T1000 (cell line): ENCODE data around the gene TEDDM1.
"Not testable (repeated sequence)": the region's sequence is repeated elsewhere in the genome, so short reads cannot be mapped to it uniquely, and the experiment has no call there.

Source experiments
- DNase-seq: peaks from one replicate; lab custom pipeline; 2025; ENCODE audit warnings: mixed read lengths; lab: John Stamatoyannopoulos, UW

TEDDM1 gene, protein sequence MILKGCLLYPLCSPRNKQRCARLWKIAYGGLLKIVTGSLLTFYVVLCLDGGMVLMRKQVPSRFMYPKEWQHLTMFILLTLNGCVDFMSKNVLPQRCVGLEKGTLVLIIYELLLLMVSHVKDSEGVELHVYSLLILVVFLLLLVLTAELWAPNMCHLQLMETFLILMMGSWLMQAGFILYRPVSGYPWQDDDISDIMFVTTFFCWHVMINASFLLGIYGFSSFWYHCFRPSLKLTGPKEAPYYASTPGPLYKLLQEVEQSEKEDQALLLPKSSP

DNA sequence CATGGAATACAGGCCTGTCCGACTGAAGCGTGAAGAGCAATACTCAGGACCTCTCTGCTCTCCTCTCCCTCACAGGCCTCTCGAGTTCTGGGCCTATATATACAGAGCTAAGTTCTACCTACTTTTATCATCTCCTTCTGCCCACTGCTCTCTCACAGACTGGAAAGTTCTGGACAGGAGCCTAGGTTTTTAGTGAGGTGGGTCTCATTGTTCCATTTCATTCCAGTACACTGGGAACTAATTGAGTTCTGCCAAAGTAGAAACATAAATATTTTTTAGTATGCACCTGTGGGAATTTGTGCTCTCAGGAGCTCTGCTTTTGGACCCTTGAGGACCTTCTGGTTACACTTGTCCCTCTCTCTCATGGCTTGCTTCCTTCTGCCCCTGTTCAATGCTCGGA lies at the start of gene TEDDM1:
TSS of gene TEDDM1 (minus strand) at position 101 of the 400 bp plus-strand sequence. CDS start 182 bp downstream, outside the sequence.
- no peak for DNase-seq

DNA sequence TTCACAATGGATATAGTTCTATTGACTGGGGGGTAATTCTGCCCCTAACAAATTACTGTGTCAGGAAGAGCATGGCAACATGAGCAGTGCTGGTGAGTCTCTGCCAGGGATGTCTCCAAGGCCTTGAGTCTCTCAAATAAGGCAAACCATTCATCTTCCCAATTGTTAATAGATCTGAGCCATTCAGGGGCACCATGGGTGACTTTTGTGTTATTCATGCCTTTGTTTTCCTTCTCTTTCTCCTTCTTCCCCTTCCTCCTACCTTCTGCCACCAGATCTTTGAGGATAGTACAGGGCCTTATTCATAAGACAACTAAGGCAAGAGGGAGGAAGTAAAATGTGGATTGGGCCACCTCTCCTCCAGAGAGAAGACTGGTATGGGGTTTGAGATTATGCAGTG lies 49.6 kb upstream of the TEDDM1 start, which contains the start of gene RGSL1:
TSS of gene RGSL1 (plus strand) at position 60 of the 400 bp plus-strand sequence. CDS start at position 80, 20 bp downstream.
- DNase-seq = no peak

DNA sequence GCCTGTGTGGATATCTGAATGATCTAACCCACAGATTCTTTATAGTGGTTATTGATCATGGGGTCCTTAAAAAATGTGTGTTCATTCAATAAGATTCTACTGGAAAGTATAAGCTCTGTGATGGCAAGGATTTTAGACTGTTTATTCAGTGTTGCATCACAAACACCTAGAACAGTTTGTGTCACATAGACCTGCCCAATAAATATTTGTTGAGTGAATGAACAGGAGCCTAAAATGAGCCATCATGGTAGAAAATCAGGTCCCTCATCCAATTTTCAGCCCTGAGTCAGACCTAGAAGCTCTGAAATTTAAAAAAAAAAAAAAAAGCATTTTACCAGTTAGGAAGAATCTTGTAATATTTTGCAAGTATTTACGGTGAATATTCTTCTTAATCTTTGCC lies 47.2 kb upstream of the TEDDM1 start:
- no peak for DNase-seq

DNA sequence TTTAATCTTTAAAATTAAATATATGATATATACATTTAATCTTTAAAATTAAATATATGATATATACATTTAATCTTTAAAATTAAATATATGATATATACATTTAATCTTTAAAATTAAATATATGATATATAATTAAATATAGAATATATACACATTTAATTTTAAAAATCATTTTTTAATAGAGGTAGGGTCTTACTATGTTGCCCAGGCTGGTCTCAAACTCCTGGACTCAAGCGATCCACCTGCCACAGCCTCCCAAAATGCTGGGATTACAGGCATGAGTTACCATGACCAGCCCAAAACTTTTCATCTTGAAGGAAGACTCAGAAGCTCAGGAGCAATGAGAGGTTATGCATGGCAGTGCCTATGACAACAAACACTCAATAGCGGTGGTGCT lies 46.7 kb upstream of the TEDDM1 start:
- not testable (repeated sequence) for DNase-seq

- DNase-seq = no peak
Observed at GRCh38 chr1:182446033-182446669, 45.7 kb upstream of the TEDDM1 start.

GRCh38 chr1:182444497-182444896 lies 44.0 kb upstream of the TEDDM1 start:
- no peak for DNase-seq

GRCh38 chr1:182442333-182442732 lies 41.9 kb upstream of the TEDDM1 start:
- DNase-seq = no peak

- no peak for DNase-seq
Observed at GRCh38 chr1:182441719-182442118, 41.3 kb upstream of the TEDDM1 start.

GRCh38 chr1:182438326-182438725 lies 37.9 kb upstream of the TEDDM1 start:
- DNase-seq = no peak

GRCh38 chr1:182433580-182433979 lies 33.1 kb upstream of the TEDDM1 start:
- no peak for DNase-seq

DNA sequence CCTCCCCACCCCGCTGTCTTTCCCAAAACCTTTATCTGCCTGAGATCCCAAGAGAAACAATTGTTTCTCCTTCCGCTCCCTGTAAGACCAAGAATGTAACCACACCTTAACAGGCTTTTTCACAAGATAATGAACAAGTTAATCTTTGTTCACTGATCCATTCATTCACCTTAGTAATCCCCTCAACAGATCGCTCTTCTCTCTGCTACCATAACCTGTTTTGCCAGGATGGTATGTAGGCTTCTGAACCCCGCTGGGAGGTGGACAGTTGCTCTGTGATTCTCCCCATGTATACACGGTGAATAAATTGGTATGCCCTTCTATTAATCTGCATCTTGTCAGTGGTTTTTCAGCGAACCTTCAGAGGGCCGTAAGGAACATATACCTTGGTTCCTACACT lies 30.8 kb upstream of the TEDDM1 start:
- DNase-seq = no peak

DNA sequence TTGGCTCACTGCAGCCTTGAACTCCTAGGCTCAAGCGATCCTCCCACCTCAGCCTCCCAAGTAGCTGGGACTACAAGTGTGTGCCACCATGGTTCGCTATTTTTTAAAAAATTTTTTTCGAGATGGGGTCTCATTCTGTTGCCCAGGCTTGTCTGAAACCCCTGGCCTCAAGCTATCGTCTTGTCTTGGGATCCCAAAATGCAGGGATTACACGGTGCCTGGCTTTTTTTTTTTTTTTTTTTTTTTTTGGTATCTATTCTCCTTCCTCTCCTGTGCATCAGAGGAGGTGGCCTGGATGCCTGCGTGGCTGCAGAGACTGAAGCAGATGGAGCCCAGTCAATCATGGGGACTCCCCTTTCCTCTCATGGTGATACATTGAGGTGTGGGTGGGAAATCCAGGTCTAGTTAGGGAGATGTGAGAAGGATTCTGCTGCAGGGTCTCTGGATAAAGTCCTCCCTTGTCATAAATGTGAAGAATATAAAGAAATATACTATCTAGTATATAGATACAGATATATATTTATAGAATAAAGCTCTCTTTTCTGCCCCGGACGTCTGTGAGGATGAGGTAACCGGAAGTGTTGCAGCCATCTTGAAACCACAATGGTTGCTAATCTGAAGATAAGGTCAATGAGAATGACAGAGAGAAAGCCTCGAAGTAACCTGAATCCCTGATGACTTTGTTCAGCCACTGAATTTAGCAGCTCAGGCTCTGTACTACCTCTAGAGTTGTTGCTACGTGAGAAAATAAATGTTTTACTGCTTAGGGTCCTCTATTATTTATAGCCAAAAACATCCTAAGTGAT lies 30.0 kb upstream of the TEDDM1 start:
- DNase-seq = no peak

- no peak for DNase-seq
Observed at GRCh38 chr1:182428043-182428442, 27.6 kb upstream of the TEDDM1 start.

- no peak for DNase-seq
Observed at GRCh38 chr1:182426442-182427430, 26.3 kb upstream of the TEDDM1 start.

- no peak for DNase-seq
Observed at GRCh38 chr1:182415789-182416188, 15.3 kb upstream of the TEDDM1 start.

DNA sequence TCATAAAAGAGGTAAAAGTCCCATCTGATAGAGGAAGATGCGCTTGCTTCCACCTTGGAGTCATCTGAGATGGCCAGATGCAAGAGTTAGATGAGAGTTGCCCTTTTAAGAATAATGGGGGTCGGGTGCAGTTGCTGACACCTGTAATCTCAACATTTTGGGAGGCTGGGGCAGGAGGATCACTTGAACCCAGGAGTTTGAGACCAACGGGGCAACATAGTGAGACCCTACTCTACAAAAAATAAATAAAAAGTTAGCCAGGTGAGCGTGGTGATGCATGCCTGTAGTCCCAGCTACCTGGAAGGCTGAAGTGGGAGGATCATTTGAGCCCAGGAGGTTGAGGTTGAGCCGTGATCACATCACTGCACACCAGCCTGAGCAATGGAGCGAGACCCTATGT lies 13.5 kb upstream of the TEDDM1 start:
- DNase-seq = no peak

DNA sequence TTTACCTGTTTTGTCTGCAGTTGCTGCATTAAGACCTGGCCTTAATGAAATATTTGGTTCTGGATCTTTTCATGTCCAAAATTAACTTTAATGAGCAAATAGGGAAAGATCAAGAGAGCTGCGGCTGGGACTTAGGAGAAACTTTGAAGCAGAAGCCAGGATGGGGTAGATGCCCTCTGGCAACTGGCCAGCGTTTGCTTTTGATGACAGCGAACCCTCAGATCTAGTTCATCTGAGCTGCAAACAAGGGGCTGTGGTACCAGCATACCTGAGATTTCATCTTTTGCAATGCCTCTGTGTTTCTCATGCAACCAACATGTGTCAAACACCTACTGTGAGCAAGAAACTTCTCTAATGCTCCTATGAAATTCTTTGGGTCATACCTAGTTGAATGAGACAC lies 13.0 kb upstream of the TEDDM1 start:
- no peak for DNase-seq

DNA sequence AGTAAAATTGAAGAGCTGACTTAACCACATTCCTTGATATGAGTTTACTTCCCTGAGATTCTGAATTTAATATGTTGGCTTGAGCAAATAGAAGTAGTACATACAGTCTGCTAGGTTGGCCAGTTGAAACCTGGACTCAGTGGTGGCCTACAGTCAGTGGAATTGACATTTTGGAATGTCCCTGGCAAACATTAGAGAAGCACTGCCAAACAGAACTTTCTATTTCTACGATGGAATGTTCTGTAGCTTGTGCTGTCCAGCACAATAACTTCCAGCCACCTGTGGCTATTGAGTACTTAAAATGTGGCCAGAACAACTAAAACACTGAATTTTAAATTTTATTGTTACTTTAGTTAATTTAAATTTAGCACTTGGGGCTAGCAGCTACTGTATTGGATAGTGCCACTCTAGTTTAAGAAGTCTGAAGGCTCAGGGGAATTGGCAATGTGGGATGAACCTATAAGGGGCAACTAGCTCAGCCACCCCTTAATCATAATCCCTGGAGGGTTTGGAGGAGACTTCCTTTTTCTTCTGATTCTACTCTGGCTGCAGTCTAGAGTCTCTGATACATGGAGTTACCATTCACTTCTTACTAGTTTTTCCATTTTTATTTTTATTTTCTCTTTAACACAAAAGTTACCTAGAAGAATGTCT lies 10.3 kb upstream of the TEDDM1 start:
- no peak for DNase-seq

DNA sequence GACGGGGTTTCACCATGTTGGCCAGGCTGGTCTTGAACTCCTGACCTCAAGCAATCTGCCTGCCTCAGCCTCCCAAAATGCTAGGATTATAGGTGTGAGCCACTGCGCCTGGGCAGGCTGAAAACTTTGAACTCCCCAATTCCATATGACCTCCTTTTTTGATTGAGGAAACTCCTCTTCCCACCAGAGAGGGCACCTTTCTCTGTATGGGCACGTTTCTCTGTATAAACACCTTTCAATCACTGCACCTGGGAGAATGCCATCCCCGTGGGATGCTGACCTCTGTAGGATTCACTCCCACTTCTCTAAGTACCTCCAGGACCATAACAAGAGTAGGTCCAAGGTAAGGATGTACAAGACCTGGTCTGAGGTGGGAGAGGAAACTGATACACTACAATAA lies 9.7 kb upstream of the TEDDM1 start:
- DNase-seq = no peak

DNA sequence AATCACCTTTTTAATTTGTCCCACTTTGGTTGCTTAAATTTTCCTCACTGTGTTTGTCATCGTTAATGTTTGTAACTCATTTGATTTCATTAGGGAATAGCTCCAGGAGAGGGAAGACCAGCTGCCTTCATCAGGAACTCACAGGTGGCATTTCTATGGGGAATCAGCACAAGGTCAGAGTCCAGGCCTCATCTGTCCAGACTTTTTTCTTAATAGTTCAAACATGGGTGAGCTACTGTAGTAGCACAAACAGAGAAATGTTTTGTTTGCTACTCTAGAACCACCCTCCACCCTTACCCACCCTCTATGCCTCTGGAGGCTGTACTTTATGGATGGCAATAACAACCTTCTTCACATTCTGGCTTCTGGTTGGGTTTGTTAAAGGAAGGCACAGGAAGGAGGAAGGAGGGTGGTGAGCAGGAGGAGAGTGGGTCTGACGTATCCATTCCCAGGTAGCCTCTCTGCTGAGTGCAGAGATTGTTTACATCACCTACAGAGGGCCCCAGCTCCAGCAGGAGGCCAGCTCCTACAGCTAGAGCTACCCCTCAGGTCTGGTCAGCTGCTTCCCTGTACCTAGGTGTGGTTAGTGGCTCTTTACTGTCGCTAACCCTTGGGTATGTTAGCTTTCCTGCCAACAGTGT lies 8.1 kb upstream of the TEDDM1 start:
- no peak for DNase-seq

DNA sequence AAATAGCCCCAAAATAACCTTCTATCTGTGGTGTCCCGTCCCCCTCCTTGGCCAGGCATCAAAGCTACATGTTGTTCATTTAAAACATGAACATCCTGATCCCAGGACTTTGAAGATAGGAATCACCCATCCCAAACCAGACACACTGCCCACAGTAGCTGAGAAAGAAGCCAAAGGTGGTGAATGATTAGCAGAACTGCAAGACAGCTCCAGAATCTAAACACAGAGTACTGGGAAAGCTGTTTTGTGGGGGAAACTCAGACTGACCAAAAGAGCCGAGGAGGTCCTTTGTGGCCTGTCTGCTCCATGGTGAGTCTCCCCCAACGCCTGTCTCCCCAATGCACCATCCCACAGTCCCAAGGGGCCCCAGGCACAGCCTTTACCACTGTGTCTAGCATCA lies 7.3 kb upstream of the TEDDM1 start:
- no peak for DNase-seq
